Erythroblast (primary cell): ENCODE measurements around the gene CORO1C.

ENCODE experiments used
- GATA1 ChIP-seq: IDR thresholded peaks from 2 replicates; pipeline ENCODE4 v1.6.1; 2011; ENCODE audit warnings: low read depth, mild to moderate bottlenecking, control low read depth, low read length, moderate library complexity
- POLR2A ChIP-seq: IDR thresholded peaks from 2 replicates; pipeline ENCODE4 v1.6.1; 2011; ENCODE audit warnings: mild to moderate bottlenecking, low read length

DNA sequence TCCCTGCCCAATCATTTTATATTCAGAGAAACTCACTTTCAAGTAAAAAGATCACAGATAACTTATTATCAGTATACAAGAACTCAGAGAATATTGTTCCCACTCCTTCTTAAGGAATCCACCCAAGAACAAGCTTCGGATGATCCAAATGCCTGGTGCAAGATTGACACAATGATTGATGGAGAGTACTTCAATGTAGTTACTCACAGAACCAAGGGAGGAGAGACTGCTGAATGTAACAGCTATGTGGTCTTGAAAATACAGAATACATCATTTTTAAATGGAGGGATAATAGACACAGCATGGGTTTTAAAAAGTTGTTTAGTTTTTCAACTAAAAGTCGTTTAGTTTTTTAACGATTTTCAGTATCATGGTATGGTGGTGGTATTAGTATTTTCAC is 59.3 kb downstream of the CORO1C start:
- TF ChIP-seq POLR2A (no peak), GATA1 (no peak)
